CD4-positive, alpha-beta T cell treated with Interleukin-15 for 4 hours (primary cell): ENCODE measurements around the gene ICAM5.
A peak's percentile ranks its signal among the peaks of the same experiment; 100 is the strongest.
"Not testable (repeated sequence)": the region's sequence is repeated elsewhere in the genome, so short reads cannot be mapped to it uniquely, and the experiment has no call there.

Source experiments
- DNase-seq: peaks from one replicate; pipeline ENCODE4 v3.0.0-alpha.2; 2020; ENCODE audit warnings: low spot score

Gene ICAM5

DNA sequence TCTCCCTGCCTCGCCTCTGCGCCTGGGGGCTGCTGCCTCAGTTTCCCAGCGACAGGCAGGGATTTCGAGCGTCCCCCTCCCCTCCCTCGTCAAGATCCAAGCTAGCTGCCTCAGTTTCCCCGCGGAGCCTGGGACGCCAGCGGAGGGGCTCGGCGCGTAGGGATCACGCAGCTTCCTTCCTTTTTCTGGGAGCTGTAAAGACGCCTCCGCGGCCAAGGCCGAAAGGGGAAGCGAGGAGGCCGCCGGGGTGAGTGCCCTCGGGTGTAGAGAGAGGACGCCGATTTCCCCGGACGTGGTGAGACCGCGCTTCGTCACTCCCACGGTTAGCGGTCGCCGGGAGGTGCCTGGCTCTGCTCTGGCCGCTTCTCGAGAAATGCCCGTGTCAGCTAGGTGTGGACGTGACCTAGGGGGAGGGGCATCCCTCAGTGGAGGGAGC lies 19.6 kb upstream of the ICAM5 start:
- peak; percentile 66 for DNase-seq

DNA sequence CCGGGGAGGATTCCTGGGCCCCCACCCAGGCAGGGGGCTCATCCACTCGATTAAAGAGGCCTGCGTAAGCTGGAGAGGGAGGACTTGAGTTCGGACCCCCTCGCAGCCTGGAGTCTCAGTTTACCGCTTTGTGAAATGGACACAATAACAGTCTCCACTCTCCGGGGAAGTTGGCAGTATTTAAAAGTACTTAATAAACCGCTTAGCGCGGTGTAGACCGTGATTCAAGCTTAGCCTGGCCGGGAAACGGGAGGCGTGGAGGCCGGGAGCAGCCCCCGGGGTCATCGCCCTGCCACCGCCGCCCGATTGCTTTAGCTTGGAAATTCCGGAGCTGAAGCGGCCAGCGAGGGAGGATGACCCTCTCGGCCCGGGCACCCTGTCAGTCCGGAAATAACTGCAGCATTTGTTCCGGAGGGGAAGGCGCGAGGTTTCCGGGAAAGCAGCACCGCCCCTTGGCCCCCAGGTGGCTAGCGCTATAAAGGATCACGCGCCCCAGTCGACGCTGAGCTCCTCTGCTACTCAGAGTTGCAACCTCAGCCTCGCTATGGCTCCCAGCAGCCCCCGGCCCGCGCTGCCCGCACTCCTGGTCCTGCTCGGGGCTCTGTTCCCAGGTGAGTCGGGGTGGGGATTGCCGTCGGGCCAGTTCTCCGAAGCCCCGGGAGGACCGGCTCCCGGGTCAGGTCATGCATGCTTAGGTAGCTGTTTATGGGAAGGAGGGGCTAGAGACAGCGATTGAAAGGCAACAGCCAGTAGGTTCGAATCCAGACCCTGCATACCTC lies 18.9 kb upstream of the ICAM5 start, which contains the start of gene ICAM1:
Gene ICAM1, plus strand, starts transcription at position 505 of the 779 bp plus-strand sequence. Its CDS starts 40 bp downstream, at position 545.
- DNase-seq, result peak; percentile 71

DNA sequence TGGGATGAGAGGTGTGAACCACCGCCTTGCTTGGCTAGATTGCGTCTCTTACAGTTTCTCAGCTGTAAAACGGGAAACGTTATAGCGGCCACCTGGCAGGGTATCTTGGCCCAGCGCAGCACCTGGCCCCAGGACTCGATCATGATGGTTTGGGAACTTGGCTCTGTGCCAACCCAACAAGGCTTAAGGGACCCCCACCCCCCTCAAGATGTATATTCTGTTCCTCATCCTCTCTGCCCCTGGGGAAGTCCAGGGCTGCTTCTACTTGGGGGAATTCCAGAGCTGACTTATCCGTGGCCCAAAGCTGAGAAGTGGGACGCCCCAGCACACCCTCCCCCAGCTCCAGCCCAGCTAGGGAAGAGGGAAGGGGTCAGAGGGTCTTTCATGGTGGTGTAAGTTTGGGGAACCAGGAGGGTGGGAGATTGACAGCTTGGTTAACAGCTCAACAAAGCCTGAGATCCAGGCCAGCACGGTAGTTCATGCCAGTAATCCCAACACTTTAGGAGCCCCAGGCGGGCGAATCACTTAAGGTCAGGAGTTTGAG lies 18.1 kb upstream of the ICAM5 start:
- DNase-seq, result no peak

DNA sequence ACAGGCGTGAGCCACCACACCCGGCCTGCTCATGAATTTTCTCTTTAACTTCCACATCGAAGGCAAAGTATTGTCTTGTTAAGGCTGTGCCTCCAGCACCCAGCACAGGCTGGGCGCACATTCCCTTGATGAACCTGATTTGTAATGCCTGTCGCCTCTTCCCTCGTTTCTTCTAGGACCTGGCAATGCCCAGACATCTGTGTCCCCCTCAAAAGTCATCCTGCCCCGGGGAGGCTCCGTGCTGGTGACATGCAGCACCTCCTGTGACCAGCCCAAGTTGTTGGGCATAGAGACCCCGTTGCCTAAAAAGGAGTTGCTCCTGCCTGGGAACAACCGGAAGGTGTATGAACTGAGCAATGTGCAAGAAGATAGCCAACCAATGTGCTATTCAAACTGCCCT lies 15.2 kb upstream of the ICAM5 start:
- DNase-seq, result no peak

DNA sequence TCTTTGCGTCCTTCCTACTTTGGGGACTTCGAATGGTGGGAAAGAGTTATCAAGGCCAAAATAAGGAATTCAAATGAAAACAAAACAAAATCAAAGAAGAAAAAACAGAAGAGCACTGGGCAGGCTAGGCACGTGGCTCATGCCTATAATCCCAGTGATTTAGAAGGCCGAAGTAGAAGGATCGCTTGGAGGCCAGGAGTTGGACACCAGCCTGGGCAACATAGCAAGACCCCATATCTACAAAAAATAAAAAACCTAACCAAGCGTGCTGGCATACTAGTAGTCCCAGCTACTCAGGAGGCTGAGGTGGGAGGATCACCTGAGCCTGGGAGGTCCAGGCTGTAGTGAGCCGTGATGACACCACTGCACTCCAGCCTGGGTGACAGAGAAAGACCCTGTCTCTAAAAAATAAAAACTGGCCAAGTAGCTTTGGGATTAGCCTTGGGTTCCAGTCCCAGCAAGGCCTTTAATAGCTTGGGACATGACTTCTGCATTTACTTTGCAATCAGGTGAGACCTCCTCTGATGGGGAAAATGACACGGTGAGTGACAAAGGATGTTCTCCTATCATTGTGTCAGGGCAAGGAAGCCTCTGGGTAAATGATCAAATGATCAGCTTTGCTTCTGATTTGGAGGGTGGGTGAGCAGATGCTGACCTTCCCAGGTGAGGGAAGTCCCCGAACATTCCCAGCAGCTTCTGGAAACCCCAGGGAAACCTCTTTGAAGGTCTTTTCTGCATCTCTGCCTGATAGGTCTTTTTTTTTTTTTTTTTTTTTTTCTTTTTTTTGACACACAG lies 11.8 kb upstream of the ICAM5 start:
- no peak for DNase-seq

DNA sequence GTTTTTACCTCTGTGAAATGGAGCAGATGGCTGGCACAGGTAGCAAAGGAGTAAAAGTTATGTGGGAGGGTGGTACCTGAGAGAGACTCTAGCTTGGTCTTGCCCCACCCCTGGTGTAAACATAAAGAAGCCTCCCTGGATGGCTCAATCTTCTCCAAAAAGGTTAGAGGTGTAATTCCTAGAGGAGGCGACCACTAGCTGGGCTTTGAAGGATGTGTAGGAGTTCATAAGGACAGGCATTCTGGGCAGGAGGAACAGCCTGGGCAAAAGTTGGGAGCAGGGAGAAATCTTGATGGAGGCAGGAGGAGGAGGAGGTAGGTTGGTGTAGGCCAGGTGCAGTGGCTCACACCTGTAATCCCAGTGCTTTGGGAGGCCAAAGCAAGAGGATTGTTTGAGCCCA lies 10.8 kb upstream of the ICAM5 start:
- no peak for DNase-seq

DNA sequence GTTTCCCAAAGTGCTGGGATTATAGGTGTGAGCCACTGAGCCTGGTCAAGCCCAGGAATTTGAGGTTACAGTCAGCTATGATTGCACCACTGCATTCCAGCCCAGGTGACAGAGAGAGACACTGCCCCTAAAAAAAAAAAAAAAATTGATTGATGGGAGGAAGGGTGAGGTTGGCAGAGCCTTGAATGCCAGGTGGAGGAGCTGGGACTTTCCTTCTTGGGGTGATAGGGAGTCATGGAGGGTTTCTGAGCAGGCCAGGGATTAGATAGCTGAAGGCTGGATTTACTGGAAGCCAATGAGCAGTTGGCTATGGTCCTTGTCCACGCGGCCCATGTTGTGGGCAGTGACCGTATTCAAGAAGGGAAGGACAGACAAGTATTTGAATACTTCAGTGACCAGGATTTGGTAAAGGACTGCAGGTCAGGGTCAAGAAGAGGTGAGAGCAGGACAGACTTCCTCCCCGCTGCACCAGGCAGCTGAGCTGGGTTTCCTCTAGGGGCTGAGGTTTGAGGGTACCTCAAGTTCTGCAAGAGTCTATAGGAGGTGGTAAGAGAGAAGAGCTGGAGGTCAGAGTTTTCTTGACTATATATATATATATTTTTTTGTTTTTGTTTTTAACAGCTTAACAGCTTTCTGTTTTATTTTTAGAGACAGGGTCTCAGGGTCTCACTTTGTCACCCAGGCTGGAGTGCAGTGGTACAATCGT lies 9.9 kb upstream of the ICAM5 start:
- no peak for DNase-seq

DNA sequence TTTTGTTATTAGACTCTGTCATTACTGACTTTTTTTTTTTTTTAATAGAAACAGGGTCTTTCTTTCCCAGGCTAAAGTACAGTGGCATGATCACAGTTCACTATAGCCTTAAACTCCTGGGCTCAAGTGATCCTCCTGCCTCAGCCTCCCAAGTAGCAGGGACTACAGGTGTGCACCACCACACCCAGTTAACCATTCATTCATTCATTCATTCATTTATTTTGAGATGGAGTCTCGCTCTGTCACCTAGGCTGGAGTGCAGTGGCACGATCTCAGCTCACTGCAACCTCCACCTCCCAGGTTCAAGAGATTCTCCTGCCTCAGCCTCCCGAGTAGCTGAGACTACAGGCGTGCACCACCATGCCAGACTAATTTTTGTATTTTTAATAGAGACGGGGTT lies 7.7 kb upstream of the ICAM5 start:
- DNase-seq, result not testable (repeated sequence)

DNA sequence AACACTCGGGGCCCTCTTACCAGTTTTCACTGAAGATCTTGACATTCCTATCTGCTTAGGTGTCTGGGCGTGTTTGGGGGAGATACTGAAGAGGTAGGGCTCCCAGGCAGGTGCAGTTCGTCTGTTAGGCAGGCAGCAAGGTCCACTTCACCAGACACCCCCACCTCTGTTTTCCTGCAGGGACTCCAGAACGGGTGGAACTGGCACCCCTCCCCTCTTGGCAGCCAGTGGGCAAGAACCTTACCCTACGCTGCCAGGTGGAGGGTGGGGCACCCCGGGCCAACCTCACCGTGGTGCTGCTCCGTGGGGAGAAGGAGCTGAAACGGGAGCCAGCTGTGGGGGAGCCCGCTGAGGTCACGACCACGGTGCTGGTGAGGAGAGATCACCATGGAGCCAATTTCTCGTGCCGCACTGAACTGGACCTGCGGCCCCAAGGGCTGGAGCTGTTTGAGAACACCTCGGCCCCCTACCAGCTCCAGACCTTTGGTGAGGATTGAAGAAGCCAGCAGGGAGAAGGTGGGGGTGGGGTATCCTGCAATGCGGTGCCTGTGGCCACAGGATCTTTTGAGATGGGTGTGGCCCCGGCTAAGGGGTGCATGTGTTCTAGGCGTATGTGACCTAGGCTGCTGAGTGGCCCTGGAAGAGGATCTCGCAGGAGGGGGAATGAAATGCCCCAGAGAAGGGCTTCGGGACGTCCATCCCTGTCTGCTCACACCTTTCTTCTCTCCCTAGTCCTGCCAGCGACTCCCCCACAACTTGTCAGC lies 6.3 kb upstream of the ICAM5 start:
- no peak for DNase-seq

DNA sequence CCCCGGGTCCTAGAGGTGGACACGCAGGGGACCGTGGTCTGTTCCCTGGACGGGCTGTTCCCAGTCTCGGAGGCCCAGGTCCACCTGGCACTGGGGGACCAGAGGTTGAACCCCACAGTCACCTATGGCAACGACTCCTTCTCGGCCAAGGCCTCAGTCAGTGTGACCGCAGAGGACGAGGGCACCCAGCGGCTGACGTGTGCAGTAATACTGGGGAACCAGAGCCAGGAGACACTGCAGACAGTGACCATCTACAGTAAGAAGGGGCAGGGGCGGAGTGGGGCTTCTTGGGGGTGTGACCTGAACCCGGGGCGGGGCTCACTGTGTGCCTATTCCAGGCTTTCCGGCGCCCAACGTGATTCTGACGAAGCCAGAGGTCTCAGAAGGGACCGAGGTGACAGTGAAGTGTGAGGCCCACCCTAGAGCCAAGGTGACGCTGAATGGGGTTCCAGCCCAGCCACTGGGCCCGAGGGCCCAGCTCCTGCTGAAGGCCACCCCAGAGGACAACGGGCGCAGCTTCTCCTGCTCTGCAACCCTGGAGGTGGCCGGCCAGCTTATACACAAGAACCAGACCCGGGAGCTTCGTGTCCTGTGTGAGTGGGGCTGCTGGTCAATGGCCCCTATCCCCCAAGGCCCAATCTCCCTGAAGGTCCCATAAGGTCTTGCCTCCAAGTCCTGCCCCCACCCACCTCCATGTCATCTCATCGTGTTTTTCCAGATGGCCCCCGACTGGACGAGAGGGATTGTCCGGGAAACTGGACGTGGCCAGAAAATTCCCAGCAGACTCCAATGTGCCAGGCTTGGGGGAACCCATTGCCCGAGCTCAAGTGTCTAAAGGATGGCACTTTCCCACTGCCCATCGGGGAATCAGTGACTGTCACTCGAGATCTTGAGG lies 5.4 kb upstream of the ICAM5 start:
- no peak for DNase-seq

DNA sequence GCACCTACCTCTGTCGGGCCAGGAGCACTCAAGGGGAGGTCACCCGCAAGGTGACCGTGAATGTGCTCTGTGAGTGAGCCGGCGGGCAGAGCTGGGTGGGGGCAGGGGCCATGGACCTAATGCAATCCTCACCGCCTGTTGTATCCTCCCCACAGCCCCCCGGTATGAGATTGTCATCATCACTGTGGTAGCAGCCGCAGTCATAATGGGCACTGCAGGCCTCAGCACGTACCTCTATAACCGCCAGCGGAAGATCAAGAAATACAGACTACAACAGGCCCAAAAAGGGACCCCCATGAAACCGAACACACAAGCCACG lies 4.8 kb upstream of the ICAM5 start:
- no peak for DNase-seq

DNA sequence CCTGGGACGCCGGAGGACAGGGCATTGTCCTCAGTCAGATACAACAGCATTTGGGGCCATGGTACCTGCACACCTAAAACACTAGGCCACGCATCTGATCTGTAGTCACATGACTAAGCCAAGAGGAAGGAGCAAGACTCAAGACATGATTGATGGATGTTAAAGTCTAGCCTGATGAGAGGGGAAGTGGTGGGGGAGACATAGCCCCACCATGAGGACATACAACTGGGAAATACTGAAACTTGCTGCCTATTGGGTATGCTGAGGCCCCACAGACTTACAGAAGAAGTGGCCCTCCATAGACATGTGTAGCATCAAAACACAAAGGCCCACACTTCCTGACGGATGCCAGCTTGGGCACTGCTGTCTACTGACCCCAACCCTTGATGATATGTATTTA lies 4.4 kb upstream of the ICAM5 start:
- DNase-seq, result no peak

DNA sequence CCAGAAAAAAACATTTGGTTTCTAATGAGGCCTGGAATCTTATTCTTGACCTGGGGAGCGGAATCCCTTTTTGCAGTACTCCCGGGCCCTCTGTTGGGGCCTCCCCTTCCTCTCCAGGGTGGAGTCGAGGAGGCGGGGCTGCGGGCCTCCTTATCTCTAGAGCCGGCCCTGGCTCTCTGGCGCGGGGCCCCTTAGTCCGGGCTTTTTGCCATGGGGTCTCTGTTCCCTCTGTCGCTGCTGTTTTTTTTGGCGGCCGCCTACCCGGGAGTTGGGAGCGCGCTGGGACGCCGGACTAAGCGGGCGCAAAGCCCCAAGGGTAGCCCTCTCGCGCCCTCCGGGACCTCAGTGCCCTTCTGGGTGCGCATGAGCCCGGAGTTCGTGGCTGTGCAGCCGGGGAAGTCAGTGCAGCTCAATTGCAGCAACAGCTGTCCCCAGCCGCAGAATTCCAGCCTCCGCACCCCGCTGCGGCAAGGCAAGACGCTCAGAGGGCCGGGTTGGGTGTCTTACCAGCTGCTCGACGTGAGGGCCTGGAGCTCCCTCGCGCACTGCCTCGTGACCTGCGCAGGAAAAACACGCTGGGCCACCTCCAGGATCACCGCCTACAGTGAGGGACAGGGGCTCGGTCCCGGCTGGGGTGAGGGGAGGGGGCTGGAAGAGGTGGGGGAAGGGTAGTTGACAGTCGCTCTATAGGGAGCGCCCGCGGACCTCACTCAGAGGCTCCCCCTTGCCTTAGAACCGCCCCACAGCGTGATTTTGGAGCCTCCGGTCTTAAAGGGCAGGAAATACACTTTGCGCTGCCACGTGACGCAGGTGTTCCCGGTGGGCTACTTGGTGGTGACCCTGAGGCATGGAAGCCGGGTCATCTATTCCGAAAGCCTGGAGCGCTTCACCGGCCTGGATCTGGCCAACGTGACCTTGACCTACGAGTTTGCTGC lies 2.7 kb upstream of the ICAM5 start, which contains the start of gene ICAM4:
Gene ICAM4, plus strand, starts transcription at position 153 of the 935 bp plus-strand sequence. Its CDS starts 58 bp downstream, at position 211.
- DNase-seq, result no peak

DNA sequence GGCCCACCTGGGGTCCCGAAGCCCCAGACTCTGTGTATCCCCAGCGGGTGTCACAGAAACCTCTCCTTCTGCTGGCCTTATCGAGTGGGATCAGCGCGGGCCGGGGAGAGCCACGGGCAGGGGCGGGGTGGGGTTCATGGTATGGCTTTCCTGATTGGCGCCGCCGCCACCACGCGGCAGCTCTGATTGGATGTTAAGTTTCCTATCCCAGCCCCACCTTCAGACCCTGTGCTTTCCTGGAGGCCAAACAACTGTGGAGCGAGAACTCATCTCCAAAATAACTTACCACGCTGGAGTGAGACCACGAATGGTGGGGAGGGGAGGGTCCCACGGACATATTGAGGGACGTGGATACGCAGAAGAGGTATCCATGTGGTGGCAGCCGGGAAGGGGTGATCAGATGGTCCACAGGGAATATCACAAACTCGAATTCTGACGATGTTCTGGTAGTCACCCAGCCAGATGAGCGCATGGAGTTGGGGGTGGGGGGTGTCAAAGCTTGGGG lies 1.0 kb upstream of the ICAM5 start:
- no peak for DNase-seq

DNA sequence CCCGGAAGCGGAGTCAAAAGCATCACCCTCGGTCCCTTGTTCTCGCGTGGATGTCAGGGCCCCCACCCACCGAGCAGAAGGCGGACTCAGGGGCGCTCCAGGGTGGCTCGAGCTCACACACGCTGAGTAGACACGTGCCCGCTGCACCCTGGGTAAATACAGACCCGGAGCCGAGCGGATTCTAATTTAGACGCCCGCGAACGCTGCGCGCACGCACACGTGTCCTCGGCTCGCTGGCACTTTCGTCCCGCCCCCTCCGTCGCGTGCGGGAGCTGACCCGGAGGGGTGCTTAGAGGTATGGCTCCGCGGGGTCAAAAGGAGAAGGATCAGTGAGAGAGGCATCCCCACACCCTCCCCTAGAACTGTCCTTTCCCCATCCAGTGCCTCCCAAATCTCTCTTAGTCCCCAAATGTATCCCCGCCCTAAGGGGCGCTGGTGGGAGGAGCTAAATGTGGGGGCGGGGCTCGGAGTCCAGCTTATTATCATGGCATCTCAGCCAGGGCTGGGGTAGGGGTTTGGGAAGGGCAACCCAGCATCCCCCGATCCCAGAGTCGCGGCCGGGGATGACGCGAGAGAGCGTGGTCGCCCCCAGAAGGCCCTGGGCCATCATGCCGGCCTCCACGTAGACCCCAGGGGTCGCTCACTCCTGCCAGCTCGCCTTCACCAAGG lies 451 bp upstream of the ICAM5 start:
- peak; percentile 46 for DNase-seq

DNA sequence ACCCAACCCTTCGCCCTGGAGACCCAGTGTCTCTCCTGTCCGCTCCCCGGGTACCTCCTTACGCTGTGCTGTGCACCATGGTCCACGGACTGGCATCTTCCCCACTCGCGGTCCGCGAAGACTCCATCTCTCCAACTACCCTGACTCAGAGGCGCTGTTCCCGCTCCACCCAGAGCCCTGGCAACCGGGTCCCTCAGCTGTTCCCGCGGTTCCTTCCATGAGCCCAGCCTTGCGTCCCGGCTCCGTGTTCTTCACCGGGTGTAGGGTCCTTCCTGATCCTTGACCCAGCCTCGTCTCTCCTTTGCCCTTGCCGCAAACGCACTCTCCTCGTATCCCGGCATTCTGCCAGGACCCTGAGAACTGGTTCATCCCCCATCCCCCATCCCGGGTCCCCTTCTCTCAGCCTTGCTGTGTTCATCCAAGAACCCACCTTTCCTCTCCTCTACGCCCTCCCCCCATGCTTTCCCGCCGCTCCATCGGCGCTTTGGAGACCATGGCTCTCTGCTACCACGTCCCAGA lies 664 bp downstream of the ICAM5 start:
- no peak for DNase-seq

DNA sequence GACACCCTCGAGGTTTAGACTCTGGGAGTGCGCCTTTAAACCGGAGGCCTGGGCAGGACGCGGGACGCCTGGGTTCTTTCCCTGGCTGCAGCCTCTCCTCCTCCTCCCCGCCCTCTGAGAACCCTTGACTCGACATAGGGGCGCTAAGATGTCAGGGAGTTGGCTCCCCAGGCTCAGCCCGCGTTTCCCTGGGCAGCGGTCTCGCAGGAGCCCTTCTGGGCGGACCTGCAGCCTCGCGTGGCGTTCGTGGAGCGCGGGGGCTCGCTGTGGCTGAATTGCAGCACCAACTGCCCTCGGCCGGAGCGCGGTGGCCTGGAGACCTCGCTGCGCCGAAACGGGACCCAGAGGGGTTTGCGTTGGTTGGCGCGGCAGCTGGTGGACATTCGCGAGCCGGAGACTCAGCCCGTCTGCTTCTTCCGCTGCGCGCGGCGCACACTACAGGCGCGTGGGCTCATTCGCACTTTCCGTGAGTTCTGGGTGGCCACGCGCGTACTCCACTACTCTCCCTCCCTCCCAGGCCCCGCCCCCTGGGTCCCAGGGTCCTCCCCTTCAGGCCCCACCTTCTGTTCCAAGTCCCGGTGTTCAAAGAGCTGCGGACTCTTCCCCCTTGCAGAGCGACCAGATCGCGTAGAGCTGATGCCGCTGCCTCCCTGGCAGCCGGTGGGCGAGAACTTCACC lies 1.3 kb downstream of the ICAM5 start:
- DNase-seq, result peak; percentile 52
